KMS-11 (cell line): ENCODE data around the gene KCTD1.

Source experiments
- H2AFZ ChIP-seq: fragments of 200-600 bp; sonication (generic); 2 replicates; pipeline ENCODE4 v1.6.1; 2016; ENCODE audit warnings: antibody characterized with exemption, mixed run types, low read depth
- H3K27ac ChIP-seq: fragments of 200-600 bp; sonication (generic); 2 replicates; pipeline ENCODE4 v1.6.1; 2016; ENCODE audit warnings: mild to moderate bottlenecking, mixed run types
- H3K27me3 ChIP-seq: fragments of 200-600 bp; sonication (generic); 2 replicates; pipeline ENCODE4 v1.6.1; 2017; ENCODE audit warnings: mild to moderate bottlenecking, low read depth, mixed run types, moderate library complexity; ENCODE audit not compliant: insufficient read depth
- H3K36me3 ChIP-seq: fragments of 200-600 bp; sonication (generic); 2 replicates; pipeline ENCODE4 v1.6.1; 2017; ENCODE audit warnings: mild to moderate bottlenecking, mixed run types; ENCODE audit not compliant: insufficient read depth
- H3K4me1 ChIP-seq: fragments of 200-600 bp; sonication (generic); 2 replicates; pipeline ENCODE4 v1.6.1; 2016; ENCODE audit warnings: mild to moderate bottlenecking, low read depth, mixed run types; ENCODE audit not compliant: poor library complexity, severe bottlenecking
- H3K4me2 ChIP-seq: fragments of 200-600 bp; sonication (generic); 2 replicates; pipeline ENCODE4 v1.7.0; 2016; ENCODE audit warnings: mild to moderate bottlenecking, mixed run types
- H3K4me3 ChIP-seq: fragments of 200-600 bp; sonication (generic); IDR thresholded peaks from 2 replicates; pipeline ENCODE4 v1.6.1; 2017; ENCODE audit warnings: low read depth, low read length, mixed read lengths; ENCODE audit not compliant: insufficient read depth
- H3K79me2 ChIP-seq: fragments of 200-600 bp; sonication (generic); 2 replicates; pipeline ENCODE4 v1.6.1; 2016; ENCODE audit warnings: low read depth, mixed run types; ENCODE audit not compliant: insufficient read depth
- H3K9ac ChIP-seq: fragments of 200-600 bp; sonication (generic); 2 replicates; pipeline ENCODE4 v1.6.1; 2016; ENCODE audit warnings: mild to moderate bottlenecking, mixed run types
- H4K20me1 ChIP-seq: fragments of 200-600 bp; sonication (generic); 2 replicates; pipeline ENCODE4 v1.6.1; 2016; ENCODE audit warnings: mild to moderate bottlenecking, mixed run types; ENCODE audit not compliant: insufficient read depth
- CTCF ChIP-seq: fragments of 200-600 bp; sonication (generic); conservative IDR thresholded peaks from 2 replicates; pipeline ENCODE4 v1.6.1; 2017; ENCODE audit warnings: low read depth, mild to moderate bottlenecking, antibody characterized with exemption, low read length, moderate library complexity, mixed read lengths

Gene KCTD1

GRCh38 chr18:26536032-26536431 lies 12.3 kb downstream of the KCTD1 start:
- no peak for TF ChIP-seq CTCF
- Histone ChIP-seq H3K27me3 (no peaks in the 10 kb centered on the region), H3K79me2 (no peaks in the 10 kb centered on the region), H4K20me1 (no peaks in the 10 kb centered on the region), H2AFZ (no peak overlapping the region), H3K27ac (no peak overlapping the region), H3K4me2 (no peak overlapping the region), H3K9ac (no peak overlapping the region), H3K4me3 (no peak overlapping the region), H3K36me3 (no peaks in the 10 kb centered on the region), H3K4me1 (no peaks in the 10 kb centered on the region)

DNA sequence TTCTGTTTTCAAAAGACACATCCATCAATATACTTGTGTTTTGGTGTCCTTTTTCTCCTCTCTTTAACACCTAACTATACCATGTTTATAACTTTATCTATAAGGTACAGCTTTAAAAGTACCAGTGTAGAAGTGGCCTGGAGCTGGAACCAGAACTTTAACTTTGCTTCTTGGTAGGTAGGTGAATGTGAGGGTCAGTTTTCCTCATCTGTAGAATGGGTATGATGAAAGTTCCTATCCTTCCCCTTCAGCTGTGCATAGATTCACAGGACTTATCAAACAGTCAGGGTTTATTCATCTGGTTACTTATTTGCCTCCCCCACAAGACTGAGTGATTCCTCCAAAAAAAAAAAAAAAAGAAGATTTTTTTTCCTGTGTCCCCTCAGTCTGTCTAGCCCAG lies 12.7 kb downstream of the KCTD1 start:
- Histone ChIP-seq H4K20me1 (no peaks in the 10 kb centered on the region), H3K4me2 (no peak overlapping the region), H3K36me3 (no peaks in the 10 kb centered on the region), H3K27ac (no peak overlapping the region), H3K4me3 (no peak overlapping the region), H3K27me3 (no peaks in the 10 kb centered on the region), H3K9ac (no peak overlapping the region), H3K4me1 (no peaks in the 10 kb centered on the region), H2AFZ (no peak overlapping the region), H3K79me2 (no peaks in the 10 kb centered on the region)
- no peak for TF ChIP-seq CTCF

DNA sequence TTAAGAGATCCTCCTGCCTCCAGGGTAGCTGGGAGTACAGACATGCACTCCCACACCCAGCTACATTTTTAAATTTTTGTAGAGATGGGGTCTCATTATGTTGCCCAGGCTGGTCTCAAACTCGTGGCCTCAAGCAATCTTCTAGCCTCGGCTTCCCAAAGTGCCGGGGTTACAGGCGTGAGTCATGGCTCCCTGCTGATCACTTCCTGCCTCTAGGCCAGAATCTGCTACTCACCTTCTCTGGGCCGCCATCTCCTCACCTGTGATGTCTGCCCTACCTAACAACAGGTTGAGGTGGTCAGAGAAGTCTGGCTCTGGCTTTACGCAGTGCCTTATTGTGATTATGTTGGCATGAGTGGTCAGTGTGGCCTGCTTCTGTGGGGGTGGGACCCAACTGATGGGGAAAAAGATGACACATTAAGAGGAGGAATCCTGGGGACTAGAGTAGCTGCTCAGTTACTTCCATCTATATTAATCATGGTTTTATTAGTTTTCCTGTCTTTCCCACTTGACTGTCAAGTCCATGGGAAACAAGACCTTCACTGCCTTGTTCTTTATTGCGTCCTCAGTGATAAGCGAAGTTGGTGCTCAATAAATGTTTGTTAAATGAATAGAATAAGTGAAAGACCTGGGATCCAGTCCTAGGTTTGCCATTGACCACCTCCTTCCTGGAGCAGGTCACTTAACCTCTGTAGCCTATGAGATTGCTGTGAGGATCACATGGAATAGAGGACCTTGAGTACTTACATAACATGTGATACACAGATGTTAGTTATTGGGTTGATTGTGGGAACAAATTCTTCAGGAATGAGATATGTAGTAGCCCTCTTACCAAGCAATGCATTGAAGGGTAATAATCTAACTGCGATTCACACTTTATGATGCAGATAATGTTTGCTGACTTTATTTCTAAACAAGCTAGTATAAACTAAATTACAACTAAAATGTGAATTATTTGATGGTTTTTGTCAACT lies 15.7 kb downstream of the KCTD1 start:
- H3K27me3 ChIP-seq: no peaks in the 10 kb centered on the region
- H3K4me2 ChIP-seq: no peak overlapping the region
- no peaks in the 10 kb centered on the region for H3K4me1 ChIP-seq
- H3K4me3 ChIP-seq: no peak overlapping the region
- TF ChIP-seq CTCF: no peak
- no peak overlapping the region for H3K9ac ChIP-seq
- no peaks in the 10 kb centered on the region for H3K36me3 ChIP-seq
- no peak overlapping the region for H3K27ac ChIP-seq
- no peaks in the 10 kb centered on the region for H4K20me1 ChIP-seq
- H3K79me2 ChIP-seq: no peaks in the 10 kb centered on the region
- no peak overlapping the region for H2AFZ ChIP-seq

DNA sequence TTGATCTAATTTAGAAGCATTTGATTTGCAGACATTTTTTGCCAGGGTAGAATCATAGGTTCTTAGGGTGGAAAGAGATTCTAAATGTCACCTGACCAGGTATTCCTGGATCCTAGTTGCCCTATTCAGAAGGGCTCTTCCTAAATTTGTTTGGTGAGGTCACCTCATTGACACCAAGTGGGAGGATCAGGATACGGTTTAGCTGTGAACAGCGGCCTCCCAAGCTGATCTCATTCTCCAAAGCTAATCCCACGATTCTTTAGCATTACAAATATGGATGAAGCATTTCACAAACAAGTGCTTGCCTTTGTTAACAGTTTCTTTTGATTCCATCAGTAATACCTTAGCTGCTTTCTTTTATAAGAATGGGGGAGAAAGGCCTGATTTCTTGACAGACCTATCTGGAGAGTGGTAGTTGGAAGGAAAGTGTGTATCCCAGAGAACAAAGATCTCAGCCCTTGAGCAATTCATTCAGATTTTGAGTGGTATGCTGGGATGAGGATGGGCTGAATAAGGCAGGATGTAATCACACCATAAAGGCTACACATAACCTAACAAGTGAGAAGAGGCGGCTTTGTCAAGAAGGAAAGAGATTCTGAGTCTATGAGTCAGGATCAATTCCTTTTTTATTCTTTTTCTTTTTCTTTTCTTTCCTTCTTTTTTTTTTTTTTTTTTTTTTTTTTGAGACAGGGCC lies 16.6 kb downstream of the KCTD1 start:
- no peaks in the 10 kb centered on the region for H4K20me1 ChIP-seq
- H3K4me1 ChIP-seq: no peaks in the 10 kb centered on the region
- no peak overlapping the region for H3K4me2 ChIP-seq
- no peak overlapping the region for H3K4me3 ChIP-seq
- H3K9ac ChIP-seq: no peak overlapping the region
- no peaks in the 10 kb centered on the region for H3K36me3 ChIP-seq
- no peak overlapping the region for H3K27ac ChIP-seq
- H3K27me3 ChIP-seq: no peaks in the 10 kb centered on the region
- TF ChIP-seq CTCF: no peak
- H2AFZ ChIP-seq: no peak overlapping the region
- H3K79me2 ChIP-seq: no peaks in the 10 kb centered on the region
